B cell (primary cell): ENCODE measurements around the gene KNL1. TPM values are rescaled to one million over a fixed set of nuclear protein-coding genes. Genes with fewer than 3 reads are reported as not detected.

ENCODE experiments used
- ATAC-seq: fragments of 200-7000 bp; cut with Tn5 transposase; one replicate; pipeline ENCODE4 v1.10.0; 2021; ENCODE audit warnings: low read depth, mild to moderate bottlenecking, moderate number of reproducible peaks, moderate library complexity
- CTCF ChIA-PET: fragments of 350-600 bp; sonication (Branson Sonifier 250); formaldehyde crosslinking; loops from one replicate; lab custom pipeline; 2021; ENCODE audit warnings: antibody characterized with exemption, inconsistent platforms; lab: Charles Lee
- POLR2A ChIA-PET: fragments of 350-600 bp; sonication (Branson Sonifier 250); formaldehyde crosslinking; loops from one replicate; lab custom pipeline; 2021; ENCODE audit warnings: antibody characterized with exemption; lab: Charles Lee
- DNase-seq: peaks from one replicate; pipeline ENCODE4 v3.0.0; 2013
- H2AFZ ChIP-seq: 2 replicates; pipeline ENCODE4 v1.6.1; 2012; ENCODE audit warnings: mild to moderate bottlenecking, low read depth, low read length; ENCODE audit not compliant: insufficient read depth, poor library complexity, severe bottlenecking
- H3K27ac ChIP-seq, 2 donors: 1 replicate in 1 of 2; 2 replicates in 1 of 2; pipeline ENCODE4 v1.5.1; 2012 to 2013; ENCODE audit warnings: low read length in 2 of 2, mild to moderate bottlenecking in 2 of 2, moderate library complexity in 1 of 2
- H3K27me3 ChIP-seq, 4 experiments: fragments of 200-600 bp in 1 of 4; sonication (generic) in 1 of 4; replicated peaks in 1 of 4; 1 replicate in 2 of 4; 2 replicates in 2 of 4; pipeline versions ENCODE4 v1.6.1 to v1.7.0; 2013 to 2016; ENCODE audit warnings: low read length in 3 of 4, mild to moderate bottlenecking in 2 of 4, mixed read lengths in 1 of 4, moderate library complexity in 1 of 4; ENCODE audit not compliant: insufficient read depth in 4 of 4, control insufficient read depth in 3 of 4; ENCODE audit errors: control extremely low read depth in 1 of 4
- H3K36me3 ChIP-seq, 2 experiments: replicated peaks in 1 of 2; 1 replicate in 1 of 2; 2 replicates in 1 of 2; pipeline versions ENCODE4 v1.6.1 to v1.7.1; 2013; ENCODE audit warnings: low read length in 1 of 2; ENCODE audit not compliant: insufficient read depth in 2 of 2, control insufficient read depth in 1 of 2; ENCODE audit errors: control extremely low read depth in 1 of 2, extremely low read depth in 1 of 2
- H3K4me1 ChIP-seq, 2 donors: fragments of 200-600 bp in 1 of 2; sonication (generic) in 1 of 2; 1 replicate in 1 of 2; 2 replicates in 1 of 2; pipeline versions ENCODE4 v1.5.1 to v1.6.1; 2013 to 2017; ENCODE audit warnings: low read length in 2 of 2; ENCODE audit not compliant: control insufficient read depth in 2 of 2, insufficient read depth in 2 of 2
- H3K4me2 ChIP-seq: replicated peaks from 2 replicates; pipeline ENCODE3; 2012; ENCODE audit warnings: mild to moderate bottlenecking, low read depth, low read length; ENCODE audit not compliant: poor library complexity, severe bottlenecking
- H3K4me3 ChIP-seq, 5 experiments: fragments of 200-600 bp in 1 of 5; sonication (generic) in 1 of 5; 1 replicate in 3 of 5; 2 replicates in 2 of 5; pipeline versions ENCODE4 v1.5.1 to v1.7.0; 2011 to 2016; ENCODE audit warnings: low read length in 4 of 5, mild to moderate bottlenecking in 4 of 5, low read depth in 2 of 5, control low read depth in 1 of 5, moderate library complexity in 1 of 5; ENCODE audit not compliant: insufficient read depth in 1 of 5; ENCODE audit errors: control extremely low read depth in 1 of 5, extremely low read depth in 1 of 5
- H3K79me2 ChIP-seq: fragments of 200-600 bp; sonication (generic); one replicate; pipeline ENCODE4 v1.6.0; 2016; ENCODE audit warnings: low read length; ENCODE audit not compliant: control insufficient read depth, insufficient read depth
- H3K9ac ChIP-seq: fragments of 200-600 bp; sonication (generic); 2 replicates; pipeline ENCODE4 v1.6.1; 2017; ENCODE audit warnings: mild to moderate bottlenecking, low read length, moderate library complexity
- H3K9me3 ChIP-seq, 3 donors: one replicate each; pipeline versions ENCODE4 v1.6.1 to v1.7.1; 2013; ENCODE audit warnings: low read length in 2 of 3; ENCODE audit not compliant: control insufficient read depth in 2 of 3, insufficient read depth in 1 of 3; ENCODE audit errors: control extremely low read depth in 1 of 3
- H4K20me1 ChIP-seq: 2 replicates; pipeline ENCODE4 v1.6.0; 2012; ENCODE audit warnings: mild to moderate bottlenecking, low read length; ENCODE audit not compliant: insufficient read depth, control insufficient read depth, poor library complexity, severe bottlenecking
- H3K27ac Mint-ChIP-seq: one replicate; pipeline ENCODE4 v1.8.0; 2021; ENCODE audit warnings: mixed read lengths
- H3K27me3 Mint-ChIP-seq: one replicate; pipeline ENCODE4 v1.8.0; 2021; ENCODE audit warnings: mixed read lengths
- H3K4me1 Mint-ChIP-seq: one replicate; pipeline ENCODE4 v1.8.0; 2021; ENCODE audit warnings: mixed read lengths
- H3K4me3 Mint-ChIP-seq: one replicate; pipeline ENCODE4 v1.8.0; 2021; ENCODE audit warnings: mixed read lengths
- H3K9me3 Mint-ChIP-seq: one replicate; pipeline ENCODE4 v1.8.0; 2022; ENCODE audit warnings: mixed read lengths; ENCODE audit not compliant: insufficient read depth
- EZH2 ChIP-seq: IDR thresholded peaks from 2 replicates; pipeline ENCODE4 v1.6.1; 2012; ENCODE audit warnings: borderline replicate concordance, low read depth, mild to moderate bottlenecking, moderate library complexity, low read length; ENCODE audit not compliant: insufficient read depth, poor library complexity, severe bottlenecking
- WGBS: methylation state at CpG from one replicate; pipeline ENCODE4 v1.1.5; 2013; ENCODE audit warnings: missing lambda C conversion rate; ENCODE audit not compliant: insufficient coverage; 5-methylcytosine and 5-hydroxymethylcytosine counted together
- intact Hi-C: fragments of 100-400 bp; cut with micrococcal nuclease; formaldehyde crosslinking; loops from one replicate; pipeline ENCODE4 v1.10.0; 2022
- polyA plus RNA-seq: library from polyadenylated mRNA; depleted of rRNA; stranded (reverse); fragments of >200 nt; gene quantifications from 2 replicates; pipeline ENCODE4 v1.2.3, GENCODE V29; 2012
- total RNA-seq, 2 donors: library from RNA; stranded (reverse); fragments of 120-200 nt in 1 of 2; gene quantifications; 1 replicate in 1 of 2; 2 replicates in 1 of 2; pipeline versions ENCODE4 v1.2.3 to v1.2.4, GENCODE V29; 2013 to 2022
- TF ChIP-seq, protein P1 (sequence below): fragments of 200-600 bp; IDR thresholded peaks from one replicate; pipeline ENCODE4 v1.8.0; 2022; ENCODE audit warnings: antibody characterized with exemption, mild to moderate bottlenecking

Gene KNL1
- total and polyA plus RNA-seq, 2 donors (not counting 1 experiment from before 2014, with no cell fraction given): 0.91 to 4.0 TPM

DNA sequence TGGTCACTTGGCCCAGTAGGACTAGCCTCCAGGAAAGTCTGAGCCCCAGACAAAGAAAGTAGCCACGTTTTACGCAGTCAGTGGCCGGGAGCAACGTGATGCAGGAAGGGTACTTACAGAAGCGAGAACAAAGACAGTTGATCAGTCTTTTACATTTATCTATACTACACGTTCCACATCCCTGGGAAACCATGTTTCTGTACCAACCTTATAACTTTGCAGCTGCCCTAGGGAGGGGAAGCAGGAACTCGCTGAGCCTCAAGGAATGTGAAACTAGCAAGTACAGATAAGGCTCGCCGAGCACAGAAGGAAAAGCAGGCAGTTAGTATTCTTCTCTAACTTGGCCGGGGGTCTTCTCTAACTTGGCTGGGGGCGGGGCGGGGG lies 3.4 kb upstream of the KNL1 start:
- H2AFZ ChIP-seq: peak overlapping the region; percentile 36
- no peaks in the 10 kb centered on the region for H4K20me1 ChIP-seq
- peak overlapping the region; percentile 67 for H3K4me2 ChIP-seq
- ATAC-seq (no peak), DNase-seq (no peak)
- no peaks in the 10 kb centered on the region for H3K27me3 Mint-ChIP-seq
- no peaks in the 10 kb centered on the region for H3K36me3 ChIP-seq
- H3K27ac Mint-ChIP-seq: peak overlapping the region; percentile 15
- peaks cover 10 to 22% of the 10 kb centered on the region in 2 donors for H3K4me1 ChIP-seq
- H3K4me1 Mint-ChIP-seq: peaks cover 23% of the 10 kb centered on the region
- WGBS: 78% methylated on average over 4 of the region's 12 CpGs
- H3K9me3 ChIP-seq: no peaks in the 10 kb centered on the region
- CTCF ChIA-PET: interaction anchor here (0.7 to 7.6 kb wide), 16 partner anchors 10 to 304 kb away, joined by 3 to 56 read pairs (median 10); partner anchors contain the start of genes CCDC32, DNAJC17, RAD51 and RPUSD2
- no peak overlapping the region for H3K4me3 ChIP-seq
- intact Hi-C loops: loop anchor here (5.0 kb wide), 2 partner anchors 38 to 148 kb away; partner anchors contain the start of gene BAHD1
- TF ChIP-seq, protein P1, sequence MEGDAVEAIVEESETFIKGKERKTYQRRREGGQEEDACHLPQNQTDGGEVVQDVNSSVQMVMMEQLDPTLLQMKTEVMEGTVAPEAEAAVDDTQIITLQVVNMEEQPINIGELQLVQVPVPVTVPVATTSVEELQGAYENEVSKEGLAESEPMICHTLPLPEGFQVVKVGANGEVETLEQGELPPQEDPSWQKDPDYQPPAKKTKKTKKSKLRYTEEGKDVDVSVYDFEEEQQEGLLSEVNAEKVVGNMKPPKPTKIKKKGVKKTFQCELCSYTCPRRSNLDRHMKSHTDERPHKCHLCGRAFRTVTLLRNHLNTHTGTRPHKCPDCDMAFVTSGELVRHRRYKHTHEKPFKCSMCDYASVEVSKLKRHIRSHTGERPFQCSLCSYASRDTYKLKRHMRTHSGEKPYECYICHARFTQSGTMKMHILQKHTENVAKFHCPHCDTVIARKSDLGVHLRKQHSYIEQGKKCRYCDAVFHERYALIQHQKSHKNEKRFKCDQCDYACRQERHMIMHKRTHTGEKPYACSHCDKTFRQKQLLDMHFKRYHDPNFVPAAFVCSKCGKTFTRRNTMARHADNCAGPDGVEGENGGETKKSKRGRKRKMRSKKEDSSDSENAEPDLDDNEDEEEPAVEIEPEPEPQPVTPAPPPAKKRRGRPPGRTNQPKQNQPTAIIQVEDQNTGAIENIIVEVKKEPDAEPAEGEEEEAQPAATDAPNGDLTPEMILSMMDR: no peak
- TF ChIP-seq EZH2: no peak
- H3K27me3 ChIP-seq: no peaks in the 10 kb centered on the region
- peak overlapping the region; percentile 59 for H3K4me3 Mint-ChIP-seq
- no peak overlapping the region for H3K27ac ChIP-seq
- H3K9me3 Mint-ChIP-seq: no peaks in the 10 kb centered on the region
- H3K9ac ChIP-seq: no peak overlapping the region
- POLR2A ChIA-PET: interaction anchor here (0.7 kb wide), 1 partner anchor 966 kb away, joined by 3 read pairs; no protein-coding TSS in a partner anchor
- no peaks in the 10 kb centered on the region for H3K79me2 ChIP-seq

DNA sequence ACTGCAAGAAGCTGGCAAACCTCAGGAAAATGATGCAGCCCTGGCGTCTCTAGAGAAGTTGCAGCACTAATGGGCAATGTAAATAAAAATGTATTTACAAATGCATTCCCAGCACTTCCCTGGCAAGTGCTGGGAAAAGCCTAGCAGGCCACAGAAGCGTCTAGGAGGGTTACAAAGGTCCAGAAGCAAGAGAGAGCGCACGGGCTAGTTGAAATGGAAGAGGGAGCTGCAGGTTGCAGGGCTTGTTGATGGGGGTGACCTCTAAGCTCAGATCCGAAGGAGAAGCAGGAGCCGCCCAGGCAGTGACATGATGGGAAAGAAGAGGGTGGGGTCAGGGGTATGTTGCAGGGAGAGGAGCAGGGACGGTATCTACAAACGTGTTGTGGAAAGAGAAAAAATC lies 2.7 kb upstream of the KNL1 start:
- peak overlapping the region; percentile 10 for H3K4me3 Mint-ChIP-seq
- intact Hi-C loops: loop anchor here (5.0 kb wide), 2 partner anchors 39 to 149 kb away; partner anchors contain the start of gene BAHD1
- H3K36me3 ChIP-seq: no peaks in the 10 kb centered on the region
- no peak overlapping the region for H3K4me3 ChIP-seq
- H3K9me3 Mint-ChIP-seq: no peaks in the 10 kb centered on the region
- no peak for TF ChIP-seq EZH2
- TF ChIP-seq, protein P1: no peak
- H3K9me3 ChIP-seq: no peaks in the 10 kb centered on the region
- no peaks in the 10 kb centered on the region for H3K27me3 Mint-ChIP-seq
- H3K9ac ChIP-seq: no peak overlapping the region
- H3K79me2 ChIP-seq: no peaks in the 10 kb centered on the region
- H4K20me1 ChIP-seq: no peaks in the 10 kb centered on the region
- WGBS: 97% methylated on average over 8 of the region's 8 CpGs
- ATAC-seq (no peak), DNase-seq (peak; percentile 11)
- peak overlapping the region; percentile 67 for H3K27ac Mint-ChIP-seq
- H2AFZ ChIP-seq: no peak overlapping the region
- H3K4me1 Mint-ChIP-seq: peaks cover 23% of the 10 kb centered on the region
- H3K27ac ChIP-seq: no peak overlapping the region
- H3K4me1 ChIP-seq: peaks cover 10 to 22% of the 10 kb centered on the region in 2 donors
- ChIA-PET CTCF (interaction anchor here (0.7 to 7.6 kb wide), 9 partner anchors 9 to 303 kb away, joined by 3 to 56 read pairs (median 5); partner anchors contain the start of genes CCDC32, RPUSD2 and VPS18), POLR2A (interaction anchor here (0.7 to 1.3 kb wide), 2 partner anchors 27 to 38 kb away, joined by 3 to 5 read pairs; partner anchors contain the start of gene CCDC32)
- H3K27me3 ChIP-seq: no peaks in the 10 kb centered on the region
- no peak overlapping the region for H3K4me2 ChIP-seq
